Measurements from ENCODE around the gene RPS6KB2. TPM values are rescaled to one million over a fixed set of nuclear protein-coding genes. Genes with fewer than 3 reads are reported as not detected.

RPS6KB2 gene
- total and polyA plus RNA-seq, 2 donors (not counting 1 experiment from before 2014, with no cell fraction given): 29.0 to 30.6 TPM

- H3K79me2 ChIP-seq (ENCODE audit: control insufficient read depth, insufficient read depth, low read length): no peaks in the 10 kb centered on the region
- H3K4me3 ChIP-seq (replicated peaks in 1 of 4; ENCODE audit: control extremely low read depth in 1 of 4, insufficient read depth in 1 of 4, low read depth in 3 of 4, low read length in 4 of 4): peak overlapping the region; percentile 58 to 91 (median 78)
- no peak for TF ChIP-seq EZH2 (IDR thresholded peaks at IDR 0.05; ENCODE audit: low read length, missing control alignments)
- TF ChIP-seq CTCF (conservative IDR thresholded peaks at IDR 0.05 in 1 of 2, IDR thresholded peaks at IDR 0.05 in 1 of 2; ENCODE audit: low read depth in 1 of 2, low read length in 2 of 2): no peak
- H3K4me2 ChIP-seq (ENCODE audit: extremely low read depth, insufficient read depth, low read length): peak overlapping the region; percentile 75
- H2AFZ ChIP-seq (ENCODE audit: low read length): no peak overlapping the region
- H3K36me3 ChIP-seq (ENCODE audit: control insufficient read depth, insufficient read depth, low read length): no peaks in the 10 kb centered on the region
- peaks cover 6% of the 10 kb centered on the region for H3K4me1 ChIP-seq (ENCODE audit: control insufficient read depth, extremely low read depth, insufficient read depth, low read length)
- no peaks in the 10 kb centered on the region for H3K27me3 ChIP-seq (ENCODE audit: control insufficient read depth, insufficient read depth, low read length)
- H3K9ac ChIP-seq (ENCODE audit: insufficient read depth, low read length): peak overlapping the region; percentile 79
- H4K20me1 ChIP-seq (ENCODE audit: control insufficient read depth, extremely low read depth, insufficient read depth, low read length): no peaks in the 10 kb centered on the region
- no peak for DNase-seq (ENCODE audit: low read depth in 2 of 2)
- H3K9me3 ChIP-seq (ENCODE audit: control insufficient read depth, insufficient read depth, low read depth, low read length): no peaks in the 10 kb centered on the region
- H3K27ac ChIP-seq (ENCODE audit: insufficient read depth, low read length): peak overlapping the region; percentile 73
Observed at GRCh38 chr11:67468456-67468758, 40.1 kb downstream of the RPS6KB2 start.

GRCh38 chr11:67468759-67469507 lies 40.6 kb downstream of the RPS6KB2 start, which contains the start of gene TMEM134:
Gene TMEM134, minus strand, starts transcription at chr11:67469251. Its CDS starts 59 bp downstream, at chr11:67469192.
- no peaks in the 10 kb centered on the region for H3K27me3 ChIP-seq (ENCODE audit: control insufficient read depth, insufficient read depth, low read length)
- H4K20me1 ChIP-seq (ENCODE audit: control insufficient read depth, extremely low read depth, insufficient read depth, low read length): no peaks in the 10 kb centered on the region
- peak within 1 kb of the TSS; percentile 92 for H2AFZ ChIP-seq (ENCODE audit: low read length)
- peak within 1 kb of the TSS; percentile 79 for H3K9ac ChIP-seq (ENCODE audit: insufficient read depth, low read length)
- H3K4me1 ChIP-seq (ENCODE audit: control insufficient read depth, extremely low read depth, insufficient read depth, low read length): peaks cover 6% of the 10 kb centered on the region
- peak within 1 kb of the TSS; percentile 73 for H3K27ac ChIP-seq (ENCODE audit: insufficient read depth, low read length)
- H3K4me2 ChIP-seq (ENCODE audit: extremely low read depth, insufficient read depth, low read length): peak within 1 kb of the TSS; percentile 79
- no peak for TF ChIP-seq EZH2 (IDR thresholded peaks at IDR 0.05; ENCODE audit: low read length, missing control alignments)
- peak in 1 of 2 donors; percentile 19 for TF ChIP-seq CTCF (conservative IDR thresholded peaks at IDR 0.05 in 1 of 2, IDR thresholded peaks at IDR 0.05 in 1 of 2; ENCODE audit: low read depth in 1 of 2, low read length in 2 of 2)
- no peaks in the 10 kb centered on the region for H3K79me2 ChIP-seq (ENCODE audit: control insufficient read depth, insufficient read depth, low read length)
- H3K9me3 ChIP-seq (ENCODE audit: control insufficient read depth, insufficient read depth, low read depth, low read length): no peaks in the 10 kb centered on the region
- H3K4me3 ChIP-seq (replicated peaks in 1 of 4; ENCODE audit: control extremely low read depth in 1 of 4, insufficient read depth in 1 of 4, low read depth in 3 of 4, low read length in 4 of 4): peak within 1 kb of the TSS; percentile 72 to 91 (median 78)
- DNase-seq (ENCODE audit: low read depth in 2 of 2): peak; percentile 88 to 90
- no peaks in the 10 kb centered on the region for H3K36me3 ChIP-seq (ENCODE audit: control insufficient read depth, insufficient read depth, low read length)

GRCh38 chr11:67469508-67469811 lies 41.2 kb downstream of the RPS6KB2 start:
- Histone ChIP-seq H3K4me3 (replicated peaks in 1 of 4; ENCODE audit: control extremely low read depth in 1 of 4, insufficient read depth in 1 of 4, low read depth in 3 of 4, low read length in 4 of 4) (peak overlapping the region; percentile 64 to 83 (median 70)), H4K20me1 (ENCODE audit: control insufficient read depth, extremely low read depth, insufficient read depth, low read length) (no peaks in the 10 kb centered on the region), H3K9ac (ENCODE audit: insufficient read depth, low read length) (peak overlapping the region; percentile 62), H2AFZ (ENCODE audit: low read length) (peak overlapping the region; percentile 92), H3K36me3 (ENCODE audit: control insufficient read depth, insufficient read depth, low read length) (no peaks in the 10 kb centered on the region), H3K9me3 (ENCODE audit: control insufficient read depth, insufficient read depth, low read depth, low read length) (no peaks in the 10 kb centered on the region), H3K27ac (ENCODE audit: insufficient read depth, low read length) (peak overlapping the region; percentile 66), H3K4me1 (ENCODE audit: control insufficient read depth, extremely low read depth, insufficient read depth, low read length) (peaks cover 6% of the 10 kb centered on the region), H3K27me3 (ENCODE audit: control insufficient read depth, insufficient read depth, low read length) (no peaks in the 10 kb centered on the region), H3K4me2 (ENCODE audit: extremely low read depth, insufficient read depth, low read length) (peak overlapping the region; percentile 79), H3K79me2 (ENCODE audit: control insufficient read depth, insufficient read depth, low read length) (no peaks in the 10 kb centered on the region)
- no peak for DNase-seq (ENCODE audit: low read depth in 2 of 2)
- TF ChIP-seq EZH2 (IDR thresholded peaks at IDR 0.05; ENCODE audit: low read length, missing control alignments) (no peak), CTCF (conservative IDR thresholded peaks at IDR 0.05 in 1 of 2, IDR thresholded peaks at IDR 0.05 in 1 of 2; ENCODE audit: low read depth in 1 of 2, low read length in 2 of 2) (no peak)

Measured in fibroblast of lung (primary cell).